Panc1 (cell line): ENCODE data around the gene SLC2A4.

Experiments used
- SIN3A ChIP-seq: IDR thresholded peaks from 2 replicates; pipeline ENCODE4 v1.6.1; 2012; ENCODE audit warnings: low read depth, mild to moderate bottlenecking, low read length, moderate library complexity, borderline replicate concordance; ENCODE audit not compliant: insufficient read depth
- TF ChIP-seq, protein P1 (sequence below): fragments of 450-650 bp; IDR thresholded peaks from 2 replicates; pipeline ENCODE4 v1.5.1; 2017; ENCODE audit warnings: mild to moderate bottlenecking

DNA sequence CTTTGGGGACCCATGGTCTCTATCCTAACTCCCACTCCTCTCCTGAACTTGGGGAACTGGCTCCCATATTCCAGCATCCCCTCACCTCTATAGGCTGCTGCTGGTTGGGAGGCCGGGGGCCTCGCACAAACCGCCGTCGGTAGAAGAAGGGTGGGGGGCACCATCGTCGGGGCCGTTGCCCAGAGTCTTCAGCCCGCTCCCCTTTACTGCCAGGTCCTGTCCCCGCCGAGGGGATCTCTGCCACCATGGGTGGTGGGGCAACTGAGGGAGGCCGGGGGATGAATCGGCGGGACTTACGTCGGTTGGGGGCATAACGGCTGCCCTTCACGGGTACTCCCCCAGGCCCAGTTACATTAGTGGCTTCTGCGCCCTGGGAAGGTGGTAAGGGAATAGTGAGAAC is 8.6 kb downstream of the SLC2A4 start:
- TF ChIP-seq, protein P1, sequence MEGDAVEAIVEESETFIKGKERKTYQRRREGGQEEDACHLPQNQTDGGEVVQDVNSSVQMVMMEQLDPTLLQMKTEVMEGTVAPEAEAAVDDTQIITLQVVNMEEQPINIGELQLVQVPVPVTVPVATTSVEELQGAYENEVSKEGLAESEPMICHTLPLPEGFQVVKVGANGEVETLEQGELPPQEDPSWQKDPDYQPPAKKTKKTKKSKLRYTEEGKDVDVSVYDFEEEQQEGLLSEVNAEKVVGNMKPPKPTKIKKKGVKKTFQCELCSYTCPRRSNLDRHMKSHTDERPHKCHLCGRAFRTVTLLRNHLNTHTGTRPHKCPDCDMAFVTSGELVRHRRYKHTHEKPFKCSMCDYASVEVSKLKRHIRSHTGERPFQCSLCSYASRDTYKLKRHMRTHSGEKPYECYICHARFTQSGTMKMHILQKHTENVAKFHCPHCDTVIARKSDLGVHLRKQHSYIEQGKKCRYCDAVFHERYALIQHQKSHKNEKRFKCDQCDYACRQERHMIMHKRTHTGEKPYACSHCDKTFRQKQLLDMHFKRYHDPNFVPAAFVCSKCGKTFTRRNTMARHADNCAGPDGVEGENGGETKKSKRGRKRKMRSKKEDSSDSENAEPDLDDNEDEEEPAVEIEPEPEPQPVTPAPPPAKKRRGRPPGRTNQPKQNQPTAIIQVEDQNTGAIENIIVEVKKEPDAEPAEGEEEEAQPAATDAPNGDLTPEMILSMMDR = no peak
- no peak for TF ChIP-seq SIN3A
